ENCODE data around the gene ADARB2. TPM values are rescaled to one million over a fixed set of nuclear protein-coding genes. Genes with fewer than 3 reads are reported as not detected.
"Not testable (repeated sequence)": the region's sequence is repeated elsewhere in the genome, so short reads cannot be mapped to it uniquely, and the experiment has no call there.

ADARB2 gene
- total RNA-seq, 1 donor from 2014 or later: 0.80 TPM

- Histone ChIP-seq H3K4me3 (no peak overlapping the region), H3K4me1 (no peaks in the 10 kb centered on the region), H3K27me3 (ENCODE audit: low read depth) (no peaks in the 10 kb centered on the region), H3K9me3 (no peaks in the 10 kb centered on the region), H3K27ac (no peak overlapping the region), H3K36me3 (no peaks in the 10 kb centered on the region)
- TF ChIP-seq, protein P1, sequence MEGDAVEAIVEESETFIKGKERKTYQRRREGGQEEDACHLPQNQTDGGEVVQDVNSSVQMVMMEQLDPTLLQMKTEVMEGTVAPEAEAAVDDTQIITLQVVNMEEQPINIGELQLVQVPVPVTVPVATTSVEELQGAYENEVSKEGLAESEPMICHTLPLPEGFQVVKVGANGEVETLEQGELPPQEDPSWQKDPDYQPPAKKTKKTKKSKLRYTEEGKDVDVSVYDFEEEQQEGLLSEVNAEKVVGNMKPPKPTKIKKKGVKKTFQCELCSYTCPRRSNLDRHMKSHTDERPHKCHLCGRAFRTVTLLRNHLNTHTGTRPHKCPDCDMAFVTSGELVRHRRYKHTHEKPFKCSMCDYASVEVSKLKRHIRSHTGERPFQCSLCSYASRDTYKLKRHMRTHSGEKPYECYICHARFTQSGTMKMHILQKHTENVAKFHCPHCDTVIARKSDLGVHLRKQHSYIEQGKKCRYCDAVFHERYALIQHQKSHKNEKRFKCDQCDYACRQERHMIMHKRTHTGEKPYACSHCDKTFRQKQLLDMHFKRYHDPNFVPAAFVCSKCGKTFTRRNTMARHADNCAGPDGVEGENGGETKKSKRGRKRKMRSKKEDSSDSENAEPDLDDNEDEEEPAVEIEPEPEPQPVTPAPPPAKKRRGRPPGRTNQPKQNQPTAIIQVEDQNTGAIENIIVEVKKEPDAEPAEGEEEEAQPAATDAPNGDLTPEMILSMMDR (IDR thresholded peaks at IDR 0.05): no peak
- intact Hi-C loops (cut with DNase I): no loop called here
- DNase-seq (no peak), ATAC-seq (no peak)
Measured at GRCh38 chr10:1159131-1160061, 577.9 kb downstream of the ADARB2 start.

DNA sequence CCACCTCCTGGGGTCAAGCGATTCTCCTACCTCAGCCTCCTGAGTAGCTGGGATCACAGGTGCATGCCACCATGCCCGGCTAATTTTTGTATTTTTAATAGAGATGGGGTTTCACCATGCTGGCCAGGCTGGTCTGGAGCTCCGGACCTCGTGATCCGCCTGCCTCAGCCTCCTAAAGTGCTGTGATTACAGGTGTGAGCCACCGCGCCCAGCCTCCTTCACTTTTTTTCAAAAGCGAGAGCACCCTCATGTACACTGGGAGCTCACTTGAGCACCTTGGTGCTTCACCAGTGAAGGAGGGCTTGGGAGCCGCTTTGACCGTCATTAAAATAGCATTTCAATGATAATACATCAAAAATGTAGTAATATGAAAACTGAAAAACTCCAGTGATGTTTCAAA lies 578.8 kb downstream of the ADARB2 start:
- H3K27ac ChIP-seq; H3K27me3 ChIP-seq (ENCODE audit: low read depth); H3K4me3 ChIP-seq; intact Hi-C loops (cut with DNase I); H3K9me3 ChIP-seq; ATAC-seq; H3K4me1 ChIP-seq; H3K36me3 ChIP-seq; DNase-seq: not testable (repeated sequence)

GRCh38 chr10:1158066-1158465 lies 579.3 kb downstream of the ADARB2 start:
- TF ChIP-seq, protein P1 (IDR thresholded peaks at IDR 0.05): no peak
- DNase-seq (no peak), ATAC-seq (no peak)
- no peaks in the 10 kb centered on the region for H3K4me1 ChIP-seq
- no peak overlapping the region for H3K4me3 ChIP-seq
- H3K36me3 ChIP-seq: no peaks in the 10 kb centered on the region
- no peak overlapping the region for H3K27ac ChIP-seq
- intact Hi-C loops (cut with DNase I): no loop called here
- H3K9me3 ChIP-seq: no peaks in the 10 kb centered on the region
- no peaks in the 10 kb centered on the region for H3K27me3 ChIP-seq (ENCODE audit: low read depth)

- H3K4me1 ChIP-seq: no peaks in the 10 kb centered on the region
- ATAC-seq (no peak), DNase-seq (no peak)
- H3K27ac ChIP-seq: no peak overlapping the region
- intact Hi-C loops (cut with DNase I): no loop called here
- H3K9me3 ChIP-seq: no peaks in the 10 kb centered on the region
- TF ChIP-seq, protein P1 (IDR thresholded peaks at IDR 0.05): no peak
- H3K4me3 ChIP-seq: no peak overlapping the region
- no peaks in the 10 kb centered on the region for H3K36me3 ChIP-seq
- no peaks in the 10 kb centered on the region for H3K27me3 ChIP-seq (ENCODE audit: low read depth)
Measured at GRCh38 chr10:1157615-1157933, 579.8 kb downstream of the ADARB2 start.

DNA sequence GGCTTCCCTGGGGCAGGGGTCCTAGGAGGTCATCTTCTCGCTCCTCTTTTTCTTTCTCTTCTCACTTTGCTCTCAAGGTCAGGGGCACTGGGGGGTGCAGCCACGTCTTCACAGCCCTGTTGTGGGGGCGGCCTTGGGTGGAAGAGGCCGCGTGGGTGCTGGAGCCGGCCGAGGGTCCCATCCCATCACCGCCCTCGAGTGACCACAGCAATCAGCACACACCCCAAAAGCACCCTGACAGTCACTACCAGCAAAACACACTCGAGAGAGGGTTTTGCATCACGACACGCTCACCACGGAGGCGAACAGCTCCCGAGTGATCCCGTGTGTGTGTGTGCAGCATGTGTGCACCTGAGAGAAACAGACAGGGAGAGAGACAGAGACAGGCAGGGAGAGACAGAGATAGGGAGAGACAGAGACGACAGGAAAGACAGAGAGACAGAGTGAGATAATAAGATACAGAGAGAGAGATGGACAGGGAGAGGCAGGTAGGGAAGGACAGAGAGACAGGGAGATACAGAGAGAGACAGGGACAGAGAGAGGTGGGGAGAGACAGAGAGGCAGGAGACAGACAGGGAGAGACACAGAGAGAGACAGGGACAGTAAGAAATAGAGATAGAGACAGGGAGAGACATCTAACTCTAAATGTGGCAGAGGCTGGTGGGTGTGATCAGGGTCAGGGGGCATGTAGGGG lies 580.3 kb downstream of the ADARB2 start:
- intact Hi-C loops (cut with DNase I): no loop called here
- Histone ChIP-seq H3K27ac (no peak overlapping the region), H3K36me3 (no peaks in the 10 kb centered on the region), H3K4me3 (no peak overlapping the region), H3K4me1 (no peaks in the 10 kb centered on the region), H3K9me3 (no peaks in the 10 kb centered on the region), H3K27me3 (ENCODE audit: low read depth) (no peaks in the 10 kb centered on the region)
- no peak for DNase-seq
- TF ChIP-seq, protein P1 (IDR thresholded peaks at IDR 0.05): no peak
- ATAC-seq: no peak

GRCh38 chr10:1156616-1156886 lies 580.8 kb downstream of the ADARB2 start:
- intact Hi-C loops (cut with DNase I): no loop called here
- TF ChIP-seq, protein P1 (IDR thresholded peaks at IDR 0.05): no peak
- no peak for ATAC-seq
- Histone ChIP-seq H3K36me3 (no peaks in the 10 kb centered on the region), H3K9me3 (no peaks in the 10 kb centered on the region), H3K27me3 (ENCODE audit: low read depth) (no peaks in the 10 kb centered on the region), H3K4me3 (no peak overlapping the region), H3K4me1 (no peaks in the 10 kb centered on the region), H3K27ac (no peak overlapping the region)
- DNase-seq: no peak
